ENCODE results near the gene AK8. TPM values are rescaled to one million over a fixed set of nuclear protein-coding genes. Genes with fewer than 3 reads are reported as not detected.

Gene AK8
- polyA plus RNA-seq, 3 donors: 0.08 TPM; not detected in 2

DNA sequence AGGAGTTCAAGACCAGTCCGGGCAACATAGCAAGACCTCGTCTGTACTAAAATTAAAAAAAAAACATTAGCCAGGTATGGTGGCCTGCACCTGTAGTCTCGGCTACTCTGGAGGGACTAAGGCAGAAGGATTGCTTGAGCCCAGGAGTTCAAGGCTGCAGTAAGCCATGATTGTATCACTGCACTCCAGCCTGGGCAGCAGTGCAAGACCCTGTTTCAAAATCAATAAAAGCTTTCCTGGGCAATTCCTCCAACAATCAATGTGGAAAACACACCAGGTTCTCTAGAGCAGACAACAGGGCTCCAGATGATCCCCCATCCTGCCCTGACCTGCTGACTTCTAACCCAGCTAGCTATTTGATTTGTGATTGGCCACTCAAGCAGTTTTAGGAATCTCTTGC, 1.2 kb downstream of the AK8 start:
- WGBS (ENCODE audit: insufficient coverage): 92% methylated on average over 3 of the region's 3 CpGs
- Histone ChIP-seq H2AFZ (ENCODE audit: insufficient read depth, low read depth, low read length, poor library complexity, severe bottlenecking) (peak overlapping the region; percentile 100), H3K36me3 (replicated peaks in 1 of 2; ENCODE audit: control insufficient read depth in 1 of 2, insufficient read depth in 2 of 2, low read length in 2 of 2) (no peaks in the 10 kb centered on the region), H3K9me3 (replicated peaks in 1 of 2; ENCODE audit: control insufficient read depth in 1 of 2, insufficient read depth in 1 of 2, low read length in 2 of 2) (no peaks in the 10 kb centered on the region), H3K27me3 (ENCODE audit: control insufficient read depth in 2 of 2, insufficient read depth in 2 of 2, low read length in 2 of 2) (peaks cover 0 to 9% of the 10 kb centered on the region in 2 donors), H3K4me3 (replicated peaks in 1 of 3; ENCODE audit: low read depth in 2 of 3, low read length in 3 of 3) (no peak overlapping the region), H3K9ac (ENCODE audit: insufficient read depth, low read length, poor library complexity, severe bottlenecking) (no peak overlapping the region), H3K4me1 (ENCODE audit: control insufficient read depth in 1 of 2, insufficient read depth in 2 of 2, low read length in 2 of 2) (peaks cover 12 to 22% of the 10 kb centered on the region in 2 donors), H3K27ac (ENCODE audit: low read depth in 1 of 2, low read length in 2 of 2) (no peak overlapping the region), H4K20me1 (ENCODE audit: insufficient read depth, low read length) (no peaks in the 10 kb centered on the region), H3K79me2 (ENCODE audit: insufficient read depth, low read length) (no peaks in the 10 kb centered on the region), H3K4me2 (replicated peaks; ENCODE audit: extremely low read depth, low read length, poor library complexity, severe bottlenecking) (no peak overlapping the region)
- H3K9me3 Mint-ChIP-seq: peaks cover 0 to 1% (median 0%) of the 10 kb centered on the region in 7 donors
- H3K36me3 Mint-ChIP-seq: no peaks in the 10 kb centered on the region
- peak overlapping the region in 1 of 2 donors; percentile 80 for H3K4me3 Mint-ChIP-seq
- H3K4me1 Mint-ChIP-seq: peaks cover 12% of the 10 kb centered on the region
- no peak for DNase-seq
- intact Hi-C loops (cut with micrococcal nuclease): loop anchor here in 1 of 2 donors (5.0 to 10.0 kb wide), 2 partner anchors 212 to 795 kb away; partner anchors contain the start of gene DDX31
- TF ChIP-seq, protein P1, sequence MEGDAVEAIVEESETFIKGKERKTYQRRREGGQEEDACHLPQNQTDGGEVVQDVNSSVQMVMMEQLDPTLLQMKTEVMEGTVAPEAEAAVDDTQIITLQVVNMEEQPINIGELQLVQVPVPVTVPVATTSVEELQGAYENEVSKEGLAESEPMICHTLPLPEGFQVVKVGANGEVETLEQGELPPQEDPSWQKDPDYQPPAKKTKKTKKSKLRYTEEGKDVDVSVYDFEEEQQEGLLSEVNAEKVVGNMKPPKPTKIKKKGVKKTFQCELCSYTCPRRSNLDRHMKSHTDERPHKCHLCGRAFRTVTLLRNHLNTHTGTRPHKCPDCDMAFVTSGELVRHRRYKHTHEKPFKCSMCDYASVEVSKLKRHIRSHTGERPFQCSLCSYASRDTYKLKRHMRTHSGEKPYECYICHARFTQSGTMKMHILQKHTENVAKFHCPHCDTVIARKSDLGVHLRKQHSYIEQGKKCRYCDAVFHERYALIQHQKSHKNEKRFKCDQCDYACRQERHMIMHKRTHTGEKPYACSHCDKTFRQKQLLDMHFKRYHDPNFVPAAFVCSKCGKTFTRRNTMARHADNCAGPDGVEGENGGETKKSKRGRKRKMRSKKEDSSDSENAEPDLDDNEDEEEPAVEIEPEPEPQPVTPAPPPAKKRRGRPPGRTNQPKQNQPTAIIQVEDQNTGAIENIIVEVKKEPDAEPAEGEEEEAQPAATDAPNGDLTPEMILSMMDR (IDR thresholded peaks at IDR 0.05): no peak
- no peak overlapping the region for H3K27ac Mint-ChIP-seq
- H3K27me3 Mint-ChIP-seq (ENCODE audit: low read depth in 3 of 3): peaks cover 10 to 15% (median 11%) of the 10 kb centered on the region in 3 donors

DNA sequence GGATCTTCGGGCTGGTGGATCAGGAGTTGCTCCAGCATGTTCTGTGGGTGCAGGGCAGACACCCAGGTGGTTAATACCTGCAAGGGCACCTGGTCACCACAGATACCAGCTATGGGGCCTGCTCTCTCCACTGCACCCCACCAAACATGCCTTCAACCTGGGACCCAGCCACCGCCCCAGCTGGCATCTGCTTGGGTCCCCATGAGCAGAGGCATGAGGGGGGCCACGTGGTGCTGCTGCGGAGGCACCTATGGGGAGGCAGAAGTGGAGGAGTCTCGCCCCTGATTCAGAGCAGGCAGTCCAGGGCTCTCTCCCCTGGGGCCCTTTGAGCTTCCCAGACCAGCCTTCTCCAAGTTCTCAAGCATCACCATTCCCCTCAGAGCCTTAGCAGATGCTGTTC, 2.9 kb downstream of the AK8 start:
- Mint-ChIP-seq H3K36me3 (no peaks in the 10 kb centered on the region), H3K9me3 (no peaks in the 10 kb centered on the region), H3K4me1 (peaks cover 9% of the 10 kb centered on the region), H3K27me3 (ENCODE audit: low read depth in 3 of 3) (peaks cover 11 to 20% (median 16%) of the 10 kb centered on the region in 3 donors), H3K4me3 (no peak overlapping the region), H3K27ac (peak overlapping the region in 1 of 7 donors; percentile 5)
- Histone ChIP-seq H3K9me3 (replicated peaks in 1 of 2; ENCODE audit: control insufficient read depth in 1 of 2, insufficient read depth in 1 of 2, low read length in 2 of 2) (no peaks in the 10 kb centered on the region), H3K4me1 (ENCODE audit: control insufficient read depth in 1 of 2, insufficient read depth in 2 of 2, low read length in 2 of 2) (peaks cover 8 to 17% of the 10 kb centered on the region in 2 donors), H3K36me3 (replicated peaks in 1 of 2; ENCODE audit: control insufficient read depth in 1 of 2, insufficient read depth in 2 of 2, low read length in 2 of 2) (no peaks in the 10 kb centered on the region), H2AFZ (ENCODE audit: insufficient read depth, low read depth, low read length, poor library complexity, severe bottlenecking) (no peak overlapping the region), H3K27me3 (ENCODE audit: control insufficient read depth in 2 of 2, insufficient read depth in 2 of 2, low read length in 2 of 2) (peaks cover 0 to 9% of the 10 kb centered on the region in 2 donors), H3K79me2 (ENCODE audit: insufficient read depth, low read length) (no peaks in the 10 kb centered on the region), H4K20me1 (ENCODE audit: insufficient read depth, low read length) (no peaks in the 10 kb centered on the region), H3K27ac (ENCODE audit: low read depth in 1 of 2, low read length in 2 of 2) (no peak overlapping the region), H3K4me2 (replicated peaks; ENCODE audit: extremely low read depth, low read length, poor library complexity, severe bottlenecking) (no peak overlapping the region), H3K4me3 (replicated peaks in 1 of 3; ENCODE audit: low read depth in 2 of 3, low read length in 3 of 3) (no peak overlapping the region), H3K9ac (ENCODE audit: insufficient read depth, low read length, poor library complexity, severe bottlenecking) (no peak overlapping the region)
- intact Hi-C loops (cut with micrococcal nuclease): loop anchor here in 1 of 2 donors (5.0 to 10.0 kb wide), 2 partner anchors 210 to 793 kb away; partner anchors contain the start of gene DDX31
- TF ChIP-seq, protein P1 (IDR thresholded peaks at IDR 0.05): no peak
- 83% methylated on average over 1 of the region's 5 CpGs for WGBS (ENCODE audit: insufficient coverage)
- no peak for DNase-seq
